ENCODE measurements around the gene ESAM.

Gene ESAM, protein sequence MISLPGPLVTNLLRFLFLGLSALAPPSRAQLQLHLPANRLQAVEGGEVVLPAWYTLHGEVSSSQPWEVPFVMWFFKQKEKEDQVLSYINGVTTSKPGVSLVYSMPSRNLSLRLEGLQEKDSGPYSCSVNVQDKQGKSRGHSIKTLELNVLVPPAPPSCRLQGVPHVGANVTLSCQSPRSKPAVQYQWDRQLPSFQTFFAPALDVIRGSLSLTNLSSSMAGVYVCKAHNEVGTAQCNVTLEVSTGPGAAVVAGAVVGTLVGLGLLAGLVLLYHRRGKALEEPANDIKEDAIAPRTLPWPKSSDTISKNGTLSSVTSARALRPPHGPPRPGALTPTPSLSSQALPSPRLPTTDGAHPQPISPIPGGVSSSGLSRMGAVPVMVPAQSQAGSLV

DNA sequence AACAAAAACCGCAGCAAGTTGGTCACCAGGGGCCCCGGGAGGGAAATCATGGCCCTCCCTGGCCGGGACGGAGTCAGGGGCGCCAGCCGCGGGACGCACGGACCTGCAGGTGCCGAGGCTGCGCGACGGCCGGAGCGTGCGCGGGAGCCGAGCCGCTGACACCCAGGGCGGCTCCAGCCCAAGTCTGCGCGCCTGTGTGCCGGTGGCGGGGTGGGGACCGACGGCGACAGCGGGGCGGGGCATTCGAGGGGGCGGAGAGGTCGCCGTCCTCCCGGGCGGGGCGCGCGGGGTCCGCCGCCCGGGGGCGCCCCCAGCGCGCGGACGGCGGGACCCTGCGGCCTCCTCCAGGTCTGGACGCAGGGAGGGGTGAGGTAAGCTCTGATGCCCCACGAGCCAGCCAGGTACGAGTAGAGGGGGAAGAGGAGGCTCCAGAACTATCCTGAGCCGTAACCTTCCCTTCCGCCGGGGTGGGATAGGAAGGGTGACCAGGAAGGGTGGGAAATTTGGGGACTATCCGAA lies at the start of gene ESAM:
Gene ESAM, minus strand, starts transcription at position 186 of the 519 bp plus-strand sequence. Its CDS starts 136 bp downstream, at position 50.
- peak; percentile 57 for DNase-seq (ENCODE audit: low spot score)

DNA sequence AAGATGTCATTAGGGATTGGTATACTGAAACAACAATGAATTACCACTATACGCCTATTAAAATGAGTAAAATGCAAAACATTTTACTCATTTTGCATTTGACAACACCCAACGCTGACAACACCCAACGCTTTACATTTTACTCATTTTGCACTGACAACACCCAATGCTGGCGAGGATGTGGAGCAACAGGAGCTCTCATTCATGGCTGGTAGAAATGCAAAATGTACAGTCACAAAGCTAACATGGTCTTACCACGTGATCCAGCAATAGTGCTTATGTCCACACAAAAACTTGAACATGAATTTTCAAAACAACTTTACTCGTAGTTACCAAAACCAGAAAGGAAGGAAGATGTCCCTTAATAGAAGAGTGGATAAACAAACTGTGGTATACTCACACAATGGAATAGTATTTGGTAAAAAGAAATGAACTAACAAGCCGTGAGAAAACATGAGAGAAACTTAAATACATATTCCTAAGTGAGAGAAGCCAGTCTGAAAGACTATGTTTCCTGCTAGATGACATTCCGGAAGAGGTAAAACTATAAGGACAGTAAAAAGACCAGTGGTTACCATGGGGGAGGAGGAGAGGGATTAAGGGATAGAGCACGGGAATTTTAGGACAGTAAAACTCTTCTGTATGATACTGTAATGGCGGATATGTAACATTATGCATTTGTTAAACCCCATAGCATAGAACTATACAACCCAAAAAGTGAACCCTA lies 49.5 kb upstream of the ESAM start:
- no peak for DNase-seq (ENCODE audit: low spot score)

DNA sequence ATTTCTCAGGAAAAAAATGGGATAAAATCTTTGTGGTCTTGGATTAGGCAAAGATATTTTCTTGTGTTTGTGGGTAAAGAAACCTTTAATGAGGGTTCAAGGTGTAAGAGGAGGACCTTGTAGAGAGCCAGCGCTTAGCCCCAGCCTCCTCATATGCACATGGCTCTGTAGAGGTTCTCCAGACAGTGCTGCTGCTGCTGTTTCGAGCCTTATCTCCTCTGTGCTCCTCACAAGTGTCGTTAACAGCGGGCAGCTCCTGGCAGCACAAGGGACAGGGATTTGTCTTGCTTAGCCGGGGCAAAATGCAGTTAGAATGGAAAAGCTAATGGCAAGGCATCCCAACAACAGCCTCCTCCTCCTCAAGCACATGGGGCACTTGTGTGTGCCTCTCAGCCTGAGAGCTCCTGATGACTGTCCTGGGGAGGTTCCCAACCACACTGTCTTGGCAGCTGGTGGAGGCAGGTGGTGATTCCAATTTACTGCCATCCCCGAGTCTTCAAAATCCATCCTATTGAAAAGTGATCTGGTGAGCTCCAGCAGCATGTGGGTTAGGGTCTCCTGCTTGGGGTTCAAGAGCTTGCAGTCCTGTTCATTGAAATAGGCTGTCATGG lies 45.7 kb upstream of the ESAM start:
- DNase-seq (ENCODE audit: low spot score): no peak

DNA sequence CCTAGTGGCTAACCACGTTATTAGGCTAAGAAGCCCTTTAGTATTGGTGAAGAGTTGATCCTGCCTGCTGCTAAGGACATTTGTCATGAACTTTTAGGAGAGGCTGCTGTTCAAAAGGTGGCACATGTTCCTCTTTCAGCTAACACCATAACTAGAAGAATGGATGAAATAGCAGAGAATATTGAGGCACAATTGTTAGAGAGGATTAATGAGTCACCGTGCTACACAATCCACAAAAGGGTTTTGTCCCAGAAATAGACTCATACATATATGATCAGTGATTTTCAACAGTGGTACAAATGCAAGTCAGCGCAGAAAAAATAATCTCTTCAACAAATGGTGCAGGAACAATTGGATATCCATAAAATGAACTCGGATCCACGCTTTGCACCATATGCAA lies 45.1 kb upstream of the ESAM start:
- DNase-seq (ENCODE audit: low spot score): no peak

DNA sequence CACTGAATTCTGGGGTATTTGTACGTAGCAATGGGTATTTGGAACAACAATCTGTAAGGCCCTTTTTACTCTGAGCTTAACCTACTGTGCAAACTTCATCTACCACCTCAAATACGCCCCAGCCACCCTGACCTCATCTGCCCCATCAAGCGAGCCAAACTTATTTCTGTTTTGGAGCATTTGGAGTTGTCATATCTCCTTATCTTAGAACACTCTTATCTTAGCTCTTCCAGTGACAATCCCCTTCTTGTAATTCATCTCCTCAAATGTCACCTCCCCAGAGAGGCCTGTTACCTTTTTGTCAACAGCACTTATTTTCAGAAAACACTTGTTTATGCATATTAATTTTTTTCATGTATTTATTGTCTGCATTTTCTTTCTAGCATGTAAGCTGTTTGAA lies 42.8 kb upstream of the ESAM start:
- DNase-seq (ENCODE audit: low spot score): no peak

DNA sequence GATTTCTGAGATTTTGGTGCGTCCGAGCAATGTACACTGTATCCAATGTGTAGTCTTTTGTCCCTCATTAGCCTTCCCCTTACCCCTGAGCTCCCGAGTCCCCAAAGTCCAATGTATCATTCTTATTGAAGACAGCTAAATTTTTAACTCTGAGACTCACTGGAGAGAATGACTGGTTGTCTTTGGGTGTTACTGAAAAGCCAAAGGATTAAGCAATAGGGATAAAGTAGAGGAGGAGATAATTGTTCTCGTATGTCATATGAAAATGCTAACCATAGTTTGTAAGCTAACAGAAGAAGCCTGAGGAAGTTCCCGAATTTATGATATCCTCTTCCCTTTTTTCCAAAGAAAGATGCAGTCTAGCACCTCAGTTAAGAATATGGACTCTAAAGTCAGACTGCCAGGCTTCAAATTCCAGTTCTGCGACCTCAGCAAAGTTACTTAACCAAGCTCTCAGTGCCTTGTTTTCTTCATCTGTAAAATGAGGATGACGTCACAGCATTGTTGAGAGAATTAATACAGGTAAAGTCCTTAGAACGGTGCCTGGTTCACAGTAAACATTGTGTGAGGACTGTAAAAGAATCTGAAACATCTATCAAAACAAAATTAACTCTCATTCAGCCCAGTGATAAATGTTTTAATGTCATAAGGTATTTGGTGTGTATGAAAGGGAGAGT lies 39.7 kb upstream of the ESAM start:
- no peak for DNase-seq (ENCODE audit: low spot score)

DNA sequence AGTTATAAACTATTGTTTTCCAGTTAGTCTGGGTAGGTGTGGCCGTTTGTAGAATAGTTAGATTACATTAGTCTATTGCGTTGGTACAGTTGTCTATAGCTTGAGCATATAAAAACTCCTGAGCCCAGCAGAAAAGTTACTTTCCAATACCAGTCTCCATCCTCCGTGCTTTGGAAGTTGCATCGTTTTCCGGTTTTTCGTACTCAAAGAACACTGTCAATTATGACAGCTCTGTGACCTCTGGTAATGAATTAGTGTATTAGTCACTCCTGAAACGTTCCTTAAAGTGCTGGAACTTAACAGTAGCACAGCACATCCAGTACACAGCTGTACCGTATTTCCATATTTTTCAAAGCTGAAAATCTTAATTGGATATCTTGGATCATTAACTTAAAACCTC lies 38.9 kb upstream of the ESAM start:
- peak; percentile 16 for DNase-seq (ENCODE audit: low spot score)

DNA sequence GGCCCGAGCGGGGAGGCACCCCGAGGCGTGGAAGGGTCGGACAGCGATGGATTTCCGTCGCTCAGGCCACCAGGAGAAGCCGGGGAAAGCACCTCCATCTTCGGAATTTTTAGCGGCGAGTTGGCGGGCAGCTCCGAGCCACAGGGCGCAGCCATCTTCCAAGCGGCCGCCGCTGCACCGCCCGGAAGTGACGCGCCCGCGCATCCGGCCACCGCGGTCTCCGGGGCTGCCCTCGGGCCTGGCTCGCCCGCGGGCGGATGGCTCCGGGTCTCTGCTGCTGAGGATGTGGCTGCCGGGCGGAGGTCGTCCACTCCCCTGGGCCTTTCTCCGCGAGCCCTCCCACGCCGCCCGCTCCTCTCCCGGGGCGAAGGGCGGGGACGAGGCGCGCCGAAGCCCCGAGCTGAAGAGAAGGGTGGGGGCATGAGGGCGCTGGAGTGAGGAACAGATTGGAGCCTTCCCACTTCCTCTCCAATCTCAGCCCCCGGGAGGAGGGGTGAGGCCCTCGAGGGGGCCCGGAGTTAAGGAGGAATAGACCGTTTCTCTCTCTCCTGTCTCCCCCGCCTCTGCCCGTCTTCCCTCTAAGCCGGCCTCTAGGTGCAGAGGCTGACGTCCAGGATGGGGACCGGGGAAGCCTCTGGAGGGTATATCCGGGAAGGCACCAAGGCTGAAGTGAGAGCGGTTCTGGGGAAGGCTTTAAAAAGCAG lies 38.3 kb upstream of the ESAM start, which contains the start of gene MSANTD2:
Gene MSANTD2, minus strand, starts transcription at position 181 of the 704 bp plus-strand sequence. Its CDS starts 26 bp downstream, at position 155.
- peak; percentile 66 for DNase-seq (ENCODE audit: low spot score)

DNA sequence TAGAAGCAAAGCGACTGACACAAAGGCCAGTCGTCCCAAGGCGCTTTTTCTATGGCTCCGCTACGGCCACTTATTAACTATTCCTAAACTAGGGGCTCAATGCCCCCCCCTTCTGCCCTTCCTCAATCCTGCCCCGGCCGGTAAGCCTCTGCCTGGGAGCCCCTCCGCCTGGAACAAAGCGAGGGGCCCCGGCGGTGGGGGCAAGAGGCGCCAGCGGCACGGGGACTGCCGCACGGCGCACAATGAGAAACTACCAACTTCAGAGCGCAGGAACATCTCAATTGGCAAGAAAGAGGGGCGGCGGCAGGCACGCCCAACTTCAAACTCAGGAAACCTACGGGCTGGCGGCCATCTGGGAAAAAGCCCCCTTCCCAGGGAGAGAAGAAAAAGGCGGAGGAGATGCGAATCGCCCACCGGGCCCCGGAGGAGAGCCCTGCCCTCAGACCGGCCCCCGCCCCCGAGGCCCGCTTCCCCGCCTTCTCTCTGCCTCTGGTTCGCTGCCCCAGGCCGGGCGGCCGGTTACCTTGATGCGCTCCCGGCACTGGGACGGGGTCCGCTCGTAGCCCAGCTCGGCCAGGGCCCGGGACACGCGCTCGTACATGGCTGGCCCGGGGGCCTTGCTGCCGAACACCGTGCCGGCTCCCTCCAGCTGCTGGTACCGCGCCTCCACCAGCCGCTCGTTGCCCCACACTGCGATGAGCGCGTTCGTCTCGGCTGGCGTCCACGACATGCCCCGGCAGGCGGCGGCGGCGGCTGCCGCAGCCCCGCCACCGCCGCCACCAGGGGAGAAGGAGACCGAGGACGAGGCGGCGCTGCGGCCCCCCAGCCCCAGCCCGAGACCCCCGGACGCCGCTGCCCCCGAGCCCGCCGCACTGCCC lies 37.5 kb upstream of the ESAM start:
- peak; percentile 38 for DNase-seq (ENCODE audit: low spot score)

DNA sequence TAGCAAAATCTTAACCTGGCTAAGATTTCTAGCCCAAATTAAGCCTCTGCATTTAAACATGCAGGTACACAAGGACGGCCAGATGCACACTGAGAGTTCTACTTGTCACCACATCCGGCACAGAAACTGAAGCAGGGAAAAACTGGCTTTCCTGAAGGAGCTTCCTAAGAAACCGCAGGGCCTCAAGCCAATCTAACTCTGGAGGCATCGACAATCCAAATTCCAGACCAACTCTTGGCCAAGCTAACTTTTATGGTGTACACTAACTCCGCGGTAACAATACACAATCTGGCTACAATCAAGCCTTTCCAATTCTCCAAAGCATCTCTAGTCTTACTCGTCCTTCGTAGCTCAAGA lies 36.9 kb upstream of the ESAM start:
- peak; percentile 16 for DNase-seq (ENCODE audit: low spot score)

DNA sequence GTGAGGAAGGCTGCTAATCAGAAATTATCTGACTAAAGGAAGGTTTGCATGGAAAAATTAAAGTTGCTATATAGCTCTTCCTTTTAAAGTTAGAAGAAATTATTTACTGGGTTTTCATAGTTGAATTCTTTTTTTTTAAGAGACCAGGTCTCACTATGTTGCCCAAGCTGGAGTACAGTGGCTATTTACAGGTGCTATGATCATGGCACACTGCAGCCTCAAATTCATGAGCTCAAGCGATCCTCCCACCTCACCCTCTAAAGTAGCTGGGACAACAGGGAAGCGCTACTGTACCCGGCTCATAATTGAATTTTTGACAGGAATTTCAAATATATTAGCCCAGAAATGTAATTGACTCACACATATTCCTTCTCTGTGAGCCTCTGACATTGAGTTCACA lies 34.2 kb upstream of the ESAM start:
- no peak for DNase-seq (ENCODE audit: low spot score)

DNA sequence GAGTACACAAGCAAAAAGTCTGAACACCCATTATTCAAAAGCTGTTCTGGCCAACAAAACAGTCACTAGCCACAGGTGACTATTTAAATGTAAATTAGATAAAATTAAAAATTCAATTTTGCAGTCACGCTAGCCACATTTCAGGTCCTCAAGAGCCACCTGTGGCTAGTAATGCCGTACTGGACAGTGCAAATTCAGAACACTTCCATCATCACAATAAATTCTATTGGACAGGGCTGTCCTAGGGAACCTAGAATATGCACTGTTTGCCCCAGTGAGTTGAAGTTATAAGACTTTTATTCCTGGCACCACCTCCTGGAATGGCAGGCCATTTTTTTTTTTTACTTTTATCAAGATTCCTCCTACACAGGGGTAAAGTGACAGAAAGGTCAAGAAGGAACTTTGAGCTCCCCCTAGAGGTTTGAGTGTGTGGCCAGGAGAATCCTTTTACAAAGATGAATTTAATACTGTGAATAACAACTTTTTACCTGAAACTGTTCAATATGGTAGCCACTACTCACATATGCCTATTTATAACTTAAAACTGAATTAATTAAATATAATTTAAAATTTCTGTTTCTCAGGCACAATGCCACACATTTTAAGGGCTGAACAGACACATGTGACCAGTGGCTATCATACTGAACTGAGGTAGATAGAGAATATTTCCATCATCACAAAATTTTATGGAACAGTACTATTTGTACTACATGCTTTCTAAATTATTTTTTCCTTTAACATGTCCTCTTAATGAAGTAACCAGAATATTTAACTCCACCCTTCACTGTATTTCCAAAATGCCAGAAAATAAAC lies 31.6 kb upstream of the ESAM start:
- DNase-seq (ENCODE audit: low spot score): peak; percentile 49

DNA sequence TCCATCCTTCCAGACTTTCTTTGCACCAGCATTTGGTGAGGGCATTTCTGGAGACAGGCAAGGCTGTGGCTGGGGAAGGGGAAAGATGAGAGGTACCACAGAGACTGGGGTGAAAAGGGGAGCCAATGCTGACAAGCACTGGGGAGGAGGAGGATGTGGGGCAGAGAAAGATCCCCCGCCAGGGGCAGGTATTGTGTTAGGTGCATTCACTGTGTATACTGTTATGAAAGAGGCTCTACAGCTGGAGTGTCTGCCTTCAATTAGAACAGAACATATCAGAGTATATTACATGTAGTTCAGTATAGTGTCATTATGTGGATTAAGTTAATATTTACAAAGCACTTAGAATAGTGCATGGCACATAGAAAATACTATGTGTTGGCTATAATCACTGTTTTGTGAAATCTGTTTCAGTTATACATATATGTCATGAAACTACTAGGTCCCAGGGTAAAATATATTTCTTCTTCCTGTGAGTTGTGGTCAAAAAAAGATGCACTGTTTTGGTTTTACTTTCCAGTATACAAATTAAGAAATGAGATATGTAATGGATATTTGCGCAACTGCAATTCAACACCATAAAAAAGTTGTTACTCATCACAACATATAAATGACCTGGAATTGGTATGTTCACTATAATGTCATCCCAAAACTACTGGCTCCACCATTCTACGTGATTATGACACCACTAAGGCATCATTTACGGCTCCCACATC lies 29.7 kb upstream of the ESAM start:
- DNase-seq (ENCODE audit: low spot score): no peak

DNA sequence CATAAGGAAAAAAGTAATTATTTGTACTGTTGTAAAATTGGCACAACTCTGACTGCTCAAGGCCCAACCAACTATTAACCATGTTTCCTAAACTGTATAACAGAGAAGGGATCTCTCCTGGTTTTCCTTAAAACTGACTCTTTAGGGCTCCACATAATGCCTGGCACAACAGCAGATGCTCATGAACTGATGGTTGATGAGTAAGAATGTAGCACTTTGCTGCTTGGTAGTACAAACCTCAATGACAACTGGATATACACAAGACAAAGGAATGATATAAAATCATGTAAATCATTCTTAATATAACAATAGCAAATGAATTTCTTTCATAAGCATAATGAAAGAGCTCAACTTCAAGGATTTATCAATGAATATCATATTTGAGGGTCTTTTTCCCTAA lies 26.4 kb upstream of the ESAM start:
- no peak for DNase-seq (ENCODE audit: low spot score)

DNA sequence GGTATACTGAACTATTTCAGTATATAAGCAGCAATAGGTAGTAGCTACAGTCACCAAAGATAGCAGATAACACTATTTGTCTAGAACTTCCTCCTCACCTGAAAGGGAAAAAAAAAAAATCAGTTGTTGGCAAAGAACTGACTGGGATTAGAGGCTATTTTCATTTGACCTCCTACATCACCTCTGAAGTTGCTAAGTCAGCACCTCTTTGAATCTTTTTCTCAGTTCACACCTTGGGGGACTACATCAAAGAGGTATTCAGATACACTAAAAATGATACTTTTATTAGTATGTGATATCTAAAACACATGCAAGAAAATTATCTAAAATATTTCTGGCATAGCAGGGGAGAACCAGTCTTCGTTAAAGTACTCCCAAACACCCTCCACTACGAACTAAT lies 22.0 kb upstream of the ESAM start:
- DNase-seq (ENCODE audit: low spot score): no peak

DNA sequence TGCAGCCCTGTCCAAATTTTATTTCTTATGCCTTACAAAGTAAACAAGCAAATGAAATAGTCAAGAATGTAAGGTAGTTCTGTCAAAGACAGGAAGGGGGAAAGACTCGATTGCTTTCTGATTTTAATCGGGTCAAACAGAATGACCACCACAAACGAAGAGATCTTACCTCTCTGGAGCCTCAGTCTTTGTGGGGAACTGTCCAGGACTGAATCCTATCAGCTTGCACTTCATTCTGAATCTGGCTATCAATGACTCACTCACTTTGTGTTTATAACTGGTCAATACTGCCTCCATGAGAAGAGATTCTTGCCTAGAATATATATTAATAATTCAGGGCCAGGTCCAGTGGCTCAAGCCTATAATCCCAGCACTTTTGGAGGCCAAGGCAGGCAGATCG lies 20.9 kb upstream of the ESAM start:
- no peak for DNase-seq (ENCODE audit: low spot score)

DNA sequence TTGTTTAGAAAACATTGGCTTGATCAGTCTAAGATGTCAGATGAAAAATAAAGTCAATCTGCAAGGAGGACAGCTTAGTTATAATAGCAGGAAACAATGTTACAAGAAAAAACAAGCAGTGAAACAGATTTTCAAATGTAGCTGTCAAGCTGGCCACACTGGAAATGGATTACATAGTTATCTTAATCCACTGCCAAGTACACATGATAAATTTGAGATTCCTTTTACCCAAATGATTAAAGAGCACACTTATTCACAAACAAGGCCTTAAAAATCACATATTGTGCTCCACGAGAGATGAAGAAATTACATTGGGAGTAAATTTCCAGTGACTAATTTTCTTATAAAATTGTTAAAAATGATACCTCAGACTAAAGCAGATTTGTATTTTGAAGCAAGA lies 17.5 kb upstream of the ESAM start:
- DNase-seq (ENCODE audit: low spot score): no peak

DNA sequence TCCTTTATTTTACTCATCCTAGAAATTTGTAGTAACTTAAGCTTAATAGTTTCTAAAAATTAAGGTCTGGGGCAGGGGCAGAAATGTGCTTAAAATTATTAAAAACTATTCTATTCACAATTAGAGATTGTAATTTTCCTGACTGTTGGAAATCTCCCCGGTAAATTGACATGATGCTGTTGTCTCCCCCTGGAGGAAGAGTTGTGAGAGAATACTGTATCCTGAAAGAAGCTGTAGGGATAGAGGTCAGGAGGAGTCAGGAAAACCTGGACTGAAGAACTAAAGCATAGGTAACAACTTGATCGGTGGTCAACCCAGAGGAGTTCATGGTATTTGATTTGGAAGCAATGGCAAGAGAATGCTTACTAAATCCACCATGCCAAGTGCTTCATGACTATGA lies 16.2 kb upstream of the ESAM start:
- DNase-seq (ENCODE audit: low spot score): no peak
